GM21367 (cell line): ENCODE data around the gene DDAH2.

Source experiments
- ATAC-seq: cut with Tn5 transposase; IDR thresholded peaks from one replicate; pipeline ENCODE4 v1.9.1; 2021; ENCODE audit not compliant: unreplicated experiment

DDAH2 gene

DNA sequence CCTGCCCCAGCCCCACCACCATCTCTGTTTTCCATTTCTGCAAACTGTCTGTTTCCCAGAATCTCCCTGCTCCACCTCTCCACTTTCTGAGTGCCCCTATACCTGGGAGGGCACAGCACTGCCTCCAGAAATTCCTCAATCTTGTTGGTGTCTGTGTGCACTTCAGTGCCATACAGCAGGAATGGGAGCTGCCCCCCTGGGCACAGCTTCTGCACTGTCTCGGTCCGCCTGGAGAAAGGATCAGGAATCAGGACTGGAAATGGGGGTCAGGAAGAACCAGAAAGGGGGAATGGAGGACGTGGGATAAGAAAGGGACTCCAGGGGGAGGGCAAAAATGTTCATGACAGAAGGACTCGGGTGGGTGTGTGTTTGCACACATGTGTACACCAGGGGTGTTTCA is 4.6 kb upstream of the DDAH2 start:
- no peak for ATAC-seq

DNA sequence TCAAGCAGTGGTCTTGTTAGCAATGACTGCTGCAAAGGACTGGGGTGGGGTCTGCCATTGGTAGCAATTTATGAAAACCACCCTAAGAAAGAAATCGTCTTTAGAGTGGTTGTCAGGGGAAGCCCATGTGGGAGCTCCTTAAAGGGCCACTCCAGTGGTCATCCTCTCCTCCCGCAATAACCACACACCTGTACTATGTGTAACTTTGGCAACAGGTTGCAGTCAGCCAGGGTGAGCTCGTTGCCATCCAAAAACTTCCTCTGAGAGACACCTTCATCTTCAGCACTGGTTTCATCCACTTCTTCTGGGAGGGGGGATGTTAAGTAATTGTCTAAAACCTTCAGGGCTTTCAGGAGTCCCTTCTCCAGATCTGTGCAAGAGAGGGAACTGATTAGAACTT is 2.9 kb upstream of the DDAH2 start:
- ATAC-seq: no peak

DNA sequence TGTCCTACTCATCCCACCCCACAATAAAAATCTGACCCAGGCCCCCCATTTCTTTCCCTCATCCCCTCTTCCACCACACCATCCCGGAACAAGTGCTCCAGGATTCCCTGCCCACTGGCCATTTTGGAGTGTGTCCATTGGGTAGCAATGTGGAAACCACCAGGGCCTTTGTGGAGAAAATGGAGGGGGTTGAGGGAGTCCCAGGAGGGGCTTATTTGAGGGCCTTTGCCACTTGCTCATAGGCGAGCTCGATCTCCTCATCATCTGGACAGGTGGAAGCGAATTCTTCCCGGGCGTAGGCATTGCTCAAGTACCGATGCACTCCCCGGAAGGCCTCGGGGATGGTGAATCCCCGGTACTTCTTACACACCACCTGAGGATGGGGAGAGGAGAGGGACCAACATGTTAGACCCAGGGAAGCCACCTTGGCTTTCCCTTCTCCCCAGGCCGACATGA is 1.6 kb upstream of the DDAH2 start:
- ATAC-seq: no peak

DNA sequence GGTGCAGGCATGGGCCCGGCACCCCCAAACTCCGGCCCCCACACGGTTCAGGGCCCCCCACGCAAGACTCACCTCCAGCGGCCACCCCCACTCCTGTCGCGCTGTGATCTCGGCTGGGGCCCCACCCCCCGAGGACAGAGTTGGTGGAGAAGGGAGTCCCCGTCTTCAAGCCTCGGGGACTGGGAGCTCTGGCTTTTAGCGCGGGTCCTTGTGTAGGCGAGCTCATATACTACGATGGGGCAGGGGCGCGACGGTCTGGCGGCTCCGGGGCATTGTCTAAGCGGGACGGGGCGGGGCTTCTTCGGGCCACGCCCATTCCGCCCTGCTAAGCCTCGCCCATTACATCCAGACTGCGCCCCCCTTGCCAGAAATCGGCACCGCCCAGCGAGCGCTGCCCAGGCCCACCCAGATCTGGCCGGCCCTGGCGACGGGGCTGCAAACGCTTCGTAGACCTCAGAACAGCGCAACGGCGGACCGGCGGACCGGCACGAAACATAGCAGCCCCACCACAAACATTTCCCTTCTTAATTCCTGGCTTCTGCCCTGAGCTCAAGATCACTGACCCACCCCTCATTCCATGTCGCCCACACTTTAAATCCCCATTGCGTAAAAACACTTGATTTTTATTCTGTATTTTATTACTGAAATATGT is 1.0 kb upstream of the DDAH2 start:
- peak; percentile 15 for ATAC-seq

DNA sequence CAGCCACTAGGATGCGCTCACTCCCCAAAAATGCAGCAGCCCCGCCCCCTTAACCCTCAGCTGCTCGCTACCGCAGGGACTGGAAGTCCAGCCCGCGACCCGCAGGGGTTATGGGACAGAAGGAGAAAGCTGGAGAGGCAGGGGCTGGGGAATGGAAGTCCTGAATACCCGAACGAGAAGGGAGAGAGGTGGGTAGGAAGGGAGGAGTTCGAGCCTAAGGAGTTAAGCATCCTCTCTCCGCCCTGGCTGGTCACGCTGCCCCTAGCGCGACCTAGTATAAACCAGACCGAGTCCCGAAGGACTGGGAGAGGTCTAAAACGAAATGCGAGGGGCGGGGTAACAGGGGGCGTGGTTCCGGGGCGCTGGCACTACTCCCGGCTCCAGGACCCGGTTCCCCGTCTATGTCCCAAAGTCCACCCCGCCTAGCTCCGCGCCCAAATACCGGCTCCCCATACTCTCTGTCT is 448 bp upstream of the DDAH2 start:
- ATAC-seq: peak; percentile 38

DNA sequence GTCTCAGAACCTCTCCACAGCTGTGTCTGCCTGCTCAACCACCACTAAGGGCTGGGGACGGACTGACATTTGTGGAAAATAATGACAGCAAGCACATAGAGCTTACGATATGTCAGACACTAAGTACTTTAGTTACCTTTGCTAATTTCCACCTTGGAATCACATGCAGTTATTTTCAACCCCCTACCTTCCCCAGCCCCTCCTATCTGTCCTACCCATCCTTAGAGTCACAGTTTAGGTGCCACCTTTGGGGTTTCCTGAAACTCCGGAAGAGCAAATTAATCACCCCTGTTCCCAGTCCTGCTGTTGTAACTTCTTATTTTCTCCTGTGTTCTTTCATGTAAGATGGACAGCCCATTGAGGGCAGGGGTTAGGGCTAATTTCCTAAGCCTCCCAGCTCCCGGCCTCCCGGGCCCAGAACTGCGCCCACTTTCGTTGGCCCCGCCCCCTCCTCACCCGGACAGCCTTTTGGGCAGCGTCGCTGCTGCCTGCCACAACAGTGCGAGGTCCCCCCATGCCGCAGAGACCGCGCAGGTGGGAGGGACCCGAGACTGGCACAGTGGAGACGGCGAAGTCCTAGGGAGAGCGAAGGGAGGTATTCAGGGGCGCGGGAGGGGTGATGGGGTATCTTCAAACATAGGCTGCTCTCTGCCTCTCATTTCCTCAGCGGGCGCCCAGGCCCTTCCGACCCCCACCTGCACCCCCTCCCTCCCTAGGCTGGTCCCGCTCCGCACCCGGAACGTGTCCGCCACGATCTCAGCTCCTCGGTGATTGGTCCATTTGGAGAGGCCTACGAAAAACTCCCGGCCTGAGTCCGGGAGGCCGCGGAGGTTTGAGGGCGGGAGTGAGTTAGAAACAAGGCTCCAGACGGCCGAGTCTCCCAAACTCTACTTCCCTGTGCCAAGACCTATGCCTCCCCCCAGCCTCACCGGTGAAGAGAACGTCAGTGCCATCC is 1.1 kb downstream of the DDAH2 start:
- ATAC-seq: no peak

DNA sequence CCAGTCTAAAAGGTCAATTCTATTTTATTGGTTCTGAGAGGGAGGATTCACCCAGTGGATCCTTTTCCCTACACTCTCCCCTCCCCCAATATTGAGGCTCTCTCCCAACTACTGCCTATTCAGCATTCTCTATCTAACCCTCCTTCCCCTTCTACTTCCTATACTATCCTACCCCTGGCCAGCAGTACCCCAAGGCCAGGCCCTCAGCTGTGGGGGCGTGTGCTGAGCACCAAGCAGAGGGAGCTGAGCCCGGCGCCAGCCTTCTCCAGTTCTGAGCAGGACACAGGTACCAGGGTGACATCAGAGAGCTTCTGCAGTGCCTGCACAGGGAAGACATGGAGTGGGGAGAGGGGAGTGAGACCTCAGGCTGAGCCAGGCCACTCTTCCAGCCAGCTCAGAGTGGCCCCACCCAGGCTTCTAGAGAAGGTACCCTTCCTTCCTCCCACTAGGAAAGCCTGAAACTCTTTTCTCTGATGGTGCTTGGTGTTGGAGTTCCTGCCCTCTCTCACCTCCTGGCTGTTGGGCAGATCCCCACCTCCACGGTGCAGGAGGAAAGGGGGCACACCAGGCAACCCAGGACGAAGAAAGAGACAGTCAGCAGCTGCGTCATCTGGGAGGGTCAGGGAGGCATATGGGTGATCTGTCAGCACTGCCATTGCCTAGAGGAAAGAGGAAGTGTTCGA is 1.9 kb downstream of the DDAH2 start:
- ATAC-seq: no peak

DNA sequence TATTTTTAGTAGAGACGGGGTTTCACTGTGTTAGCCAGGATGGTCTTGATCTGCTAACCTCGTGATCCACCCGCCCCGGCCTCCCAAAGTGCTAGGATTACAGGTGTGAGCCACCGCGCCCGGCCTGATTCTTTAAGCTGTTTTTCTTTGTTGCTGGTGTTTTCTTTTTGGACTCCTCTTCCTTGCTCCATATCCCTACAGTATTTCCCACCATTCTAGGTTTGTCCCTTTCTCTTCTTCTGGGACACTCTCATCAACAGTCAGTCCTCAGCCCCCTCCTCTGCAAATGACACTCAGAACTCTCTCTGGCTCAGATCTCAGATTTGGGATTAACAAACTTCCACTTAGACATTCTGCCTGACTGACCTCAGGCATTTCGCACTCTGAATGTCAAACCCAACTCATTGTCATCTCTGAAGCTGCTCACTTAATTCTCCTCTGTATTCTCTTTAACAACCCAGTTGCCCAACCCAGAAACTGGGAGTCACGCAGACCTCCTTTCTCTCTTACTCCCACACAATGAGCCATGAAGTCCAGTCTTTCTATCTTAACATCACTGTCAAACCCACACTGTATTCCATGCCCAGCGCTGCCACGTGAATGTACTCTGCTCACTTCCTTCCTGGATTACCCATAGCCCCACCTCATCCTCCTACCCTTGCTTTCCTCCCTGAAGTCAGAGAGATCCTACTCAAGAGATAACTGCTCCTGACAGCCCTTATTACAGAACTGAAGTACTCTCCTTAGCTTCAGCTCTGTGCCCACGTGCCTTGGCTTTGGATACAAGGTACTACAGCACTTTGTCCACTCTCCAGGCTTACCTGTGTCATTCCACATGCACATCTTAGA is 3.4 kb downstream of the DDAH2 start:
- no peak for ATAC-seq

DNA sequence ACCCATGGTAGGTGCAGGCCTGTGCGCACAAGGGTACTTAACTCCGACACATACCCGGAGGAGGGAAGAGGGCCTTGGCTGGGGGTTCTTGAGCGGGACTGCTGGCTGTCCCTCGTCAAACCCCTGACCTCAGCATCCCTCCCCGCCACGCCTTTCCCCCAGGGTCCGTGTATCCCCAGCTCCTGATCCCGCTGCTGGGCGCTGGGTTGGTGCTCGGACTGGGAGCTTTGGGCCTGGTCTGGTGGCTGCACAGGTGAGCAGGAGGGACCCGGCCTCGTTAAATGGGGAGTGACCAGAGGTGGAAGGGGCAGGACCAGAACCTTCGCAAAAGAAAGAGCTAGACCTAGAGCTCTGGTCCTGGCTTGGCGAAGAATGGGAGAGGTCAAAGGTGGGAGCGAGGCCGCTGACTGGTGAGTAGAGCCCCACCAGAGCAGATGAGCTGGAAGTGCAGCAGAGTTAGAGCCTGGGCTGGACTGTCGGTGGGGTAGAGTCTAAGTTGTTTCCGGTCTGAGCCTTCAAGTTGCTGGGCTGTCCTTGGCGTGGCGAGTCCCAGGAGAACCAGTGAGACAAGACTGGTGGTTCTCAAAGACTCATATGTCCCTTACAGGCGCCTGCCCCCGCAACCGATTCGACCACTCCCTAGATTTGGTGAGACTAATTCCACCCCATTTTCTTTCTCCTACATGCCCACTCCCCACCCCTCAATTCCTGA is 5.0 kb downstream of the DDAH2 start:
- ATAC-seq: no peak

DNA sequence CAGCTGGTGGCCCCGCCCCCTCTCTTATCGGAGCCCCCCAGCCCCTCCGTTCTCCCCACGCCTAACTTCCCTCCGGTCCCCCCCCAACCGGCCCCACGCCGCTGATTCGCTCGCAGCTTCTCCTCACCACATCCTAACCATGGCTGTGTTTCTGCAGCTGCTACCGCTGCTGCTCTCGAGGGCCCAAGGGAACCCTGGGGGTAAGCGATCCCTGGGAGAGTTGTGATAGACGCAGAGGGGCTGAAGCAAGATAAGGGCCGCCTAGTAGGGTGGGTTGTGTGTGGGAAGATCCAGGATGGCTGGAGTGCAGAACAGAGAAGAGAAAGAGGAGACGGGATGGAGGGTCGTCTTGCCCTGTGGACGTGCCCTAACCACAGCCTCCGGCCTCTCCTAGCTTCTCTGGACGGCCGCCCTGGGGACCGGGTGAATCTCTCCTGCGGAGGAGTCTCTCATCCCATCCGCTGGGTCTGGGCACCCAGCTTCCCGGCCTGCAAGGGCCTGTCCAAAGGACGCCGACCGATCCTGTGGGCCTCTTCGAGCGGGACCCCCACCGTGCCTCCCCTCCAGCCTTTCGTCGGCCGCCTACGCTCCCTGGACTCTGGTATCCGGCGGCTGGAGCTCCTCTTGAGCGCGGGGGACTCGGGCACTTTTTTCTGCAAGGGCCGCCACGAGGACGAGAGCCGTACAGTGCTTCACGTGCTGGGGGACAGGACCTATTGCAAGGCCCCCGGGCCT is 5.7 kb downstream of the DDAH2 start, which contains the start of gene MPIG6B:
Gene MPIG6B (plus strand): TSS at position 129 of the 735 bp plus-strand sequence. CDS start 11 bp downstream, at position 140.
- ATAC-seq: no peak

DNA sequence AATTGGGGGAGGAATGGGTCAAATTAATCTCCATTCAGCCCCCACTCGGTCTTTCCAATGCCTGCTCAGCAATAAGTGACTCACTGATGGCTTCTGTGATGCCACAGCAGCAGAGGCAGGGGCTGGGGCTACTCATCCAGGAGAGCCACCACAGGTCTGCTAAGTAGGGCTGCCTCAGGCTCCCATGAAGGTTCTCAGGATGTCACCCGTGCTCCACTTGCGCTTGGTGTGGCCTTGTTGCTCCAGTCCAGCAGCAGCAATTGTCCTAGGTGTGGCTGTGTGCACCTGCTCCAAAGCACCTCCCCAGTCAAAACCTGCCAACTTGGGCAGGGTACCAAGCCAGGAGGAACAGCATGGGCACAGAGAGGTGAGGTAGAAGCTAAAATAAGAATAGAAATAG is 6.9 kb downstream of the DDAH2 start:
- ATAC-seq: no peak

DNA sequence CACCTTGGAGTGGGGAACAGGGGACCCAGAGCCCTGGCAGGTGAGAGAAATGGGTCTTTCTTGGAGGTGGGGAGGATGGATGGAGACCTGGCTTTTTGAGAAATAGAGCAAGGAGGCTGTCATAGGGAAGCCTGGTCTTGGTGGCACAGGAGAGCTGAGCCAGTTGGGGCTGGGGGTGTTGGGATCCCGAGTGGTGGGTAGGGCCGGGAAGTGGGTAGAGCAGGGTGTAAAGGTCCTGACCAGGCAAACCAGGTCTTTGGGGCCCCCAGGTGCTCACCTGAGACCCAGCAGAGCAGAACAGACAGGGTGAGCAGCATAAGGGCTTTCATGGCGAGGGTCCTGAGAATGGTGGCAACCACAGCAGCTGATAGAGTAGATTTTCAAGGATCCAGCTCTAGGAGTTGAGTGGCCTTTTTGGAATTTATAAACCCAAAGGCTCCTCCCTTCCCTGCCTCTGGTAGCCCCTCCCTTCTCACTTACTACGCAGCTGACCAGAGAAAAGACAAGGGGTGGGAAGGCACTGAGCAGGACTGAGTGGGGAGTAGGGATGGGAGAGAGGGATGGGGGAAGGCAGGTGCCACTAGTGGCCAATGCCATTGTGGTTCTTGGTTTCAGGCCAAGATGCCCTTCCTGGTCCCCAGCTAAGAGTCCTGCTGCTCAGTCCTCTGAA is 7.6 kb downstream of the DDAH2 start, which contains the start of gene LY6G6C:
Gene LY6G6C (minus strand): TSS at position 396 of the 670 bp plus-strand sequence. CDS start 67 bp downstream, at position 329.
- no peak for ATAC-seq

DNA sequence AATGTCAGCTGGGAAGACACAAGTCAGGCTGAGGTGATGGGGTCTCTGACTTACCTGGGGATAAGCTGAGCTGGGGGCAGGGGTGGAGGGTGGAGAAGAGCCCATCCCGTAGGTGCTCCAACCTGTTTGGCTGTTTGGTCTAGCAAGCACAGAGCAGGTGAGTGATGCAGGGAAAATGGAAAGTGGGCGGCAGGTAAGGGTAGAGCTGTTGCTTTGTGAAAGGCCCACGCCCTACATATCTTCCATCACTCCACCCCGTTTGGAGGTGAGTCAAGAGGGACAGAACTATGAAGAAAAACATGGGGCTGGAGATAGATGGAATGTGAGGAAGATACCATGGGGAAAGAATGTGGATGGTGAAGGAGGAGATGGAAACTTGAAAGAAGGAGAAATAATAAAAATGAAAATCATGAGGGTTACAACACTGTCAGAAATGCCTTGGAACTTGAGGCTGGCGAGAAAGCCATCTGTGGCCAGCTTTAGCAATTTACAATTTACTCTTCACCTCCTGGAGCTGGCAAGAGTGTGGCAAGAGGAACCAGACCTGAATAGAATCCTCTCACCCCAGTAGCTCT is 8.8 kb downstream of the DDAH2 start:
- ATAC-seq: no peak

DNA sequence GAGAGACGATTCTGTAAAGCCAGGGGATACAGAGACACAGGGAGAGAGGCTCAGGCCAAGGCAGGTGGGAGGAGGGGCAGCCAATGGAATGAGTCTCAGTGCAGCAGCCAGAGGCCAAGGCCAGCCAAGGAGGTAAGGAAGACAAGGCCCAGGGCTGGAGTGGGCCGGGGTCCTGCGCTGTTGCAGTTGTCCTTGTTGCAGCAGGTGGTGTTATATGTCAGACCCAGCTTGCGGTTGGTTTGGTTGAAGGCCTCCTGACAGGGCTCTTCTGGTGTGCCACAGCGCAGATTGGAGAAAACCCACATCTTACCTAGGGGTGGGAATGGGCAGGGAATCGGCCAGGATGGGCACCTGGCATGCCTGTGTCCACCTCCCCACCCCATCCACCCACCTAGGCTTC is 10.1 kb downstream of the DDAH2 start:
- no peak for ATAC-seq

DNA sequence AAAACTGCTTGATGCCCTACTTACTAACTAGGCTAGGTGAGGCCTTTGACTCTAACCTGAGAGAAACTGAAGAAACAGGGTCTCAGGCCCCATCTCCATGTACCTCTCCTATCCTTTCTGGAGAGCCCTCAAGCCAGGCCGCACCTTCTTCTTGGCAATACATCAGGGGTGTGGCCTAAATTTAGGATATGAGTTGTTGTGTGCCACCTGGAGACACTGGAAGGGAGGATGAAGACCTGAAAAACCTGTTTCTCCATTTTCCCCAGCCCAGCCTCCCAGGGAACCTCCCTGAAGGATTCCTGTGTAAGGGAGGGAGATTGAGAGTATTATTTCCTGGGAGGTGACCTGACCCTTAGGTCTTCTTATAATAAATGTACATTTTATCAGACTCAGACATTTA is 10.8 kb downstream of the DDAH2 start:
- no peak for ATAC-seq

DNA sequence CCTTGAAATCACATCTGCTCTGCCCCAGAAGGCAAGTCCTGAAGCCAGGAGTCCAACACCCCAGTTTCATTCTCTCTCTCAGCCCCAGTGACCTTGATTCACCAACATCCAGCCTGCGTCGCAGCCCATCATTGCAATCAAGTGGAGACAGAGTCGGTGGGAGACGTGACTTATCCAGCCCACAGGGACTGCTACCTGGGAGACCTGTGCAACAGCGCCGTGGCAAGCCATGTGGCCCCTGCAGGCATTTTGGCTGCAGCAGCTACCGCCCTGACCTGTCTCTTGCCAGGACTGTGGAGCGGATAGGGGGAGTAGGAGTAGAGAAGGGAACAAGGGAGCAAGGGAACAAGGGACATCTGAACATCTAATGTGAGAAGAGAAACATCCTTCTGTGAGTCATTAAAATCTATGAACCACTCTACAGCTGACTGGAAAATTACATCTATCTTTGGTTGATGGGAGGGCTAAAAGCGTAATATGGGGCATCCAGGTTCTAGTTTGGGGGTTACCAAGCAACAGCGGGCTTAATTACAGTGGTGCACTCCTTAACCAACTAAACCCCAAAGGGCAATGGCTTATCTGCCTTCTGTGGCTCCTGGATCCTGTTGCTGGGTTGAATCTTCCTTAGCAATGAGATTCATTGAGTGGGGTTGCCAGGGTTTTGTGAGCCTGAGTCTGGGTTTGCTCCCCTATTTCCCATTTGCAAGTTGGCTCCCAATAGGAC is 11.4 kb downstream of the DDAH2 start:
- ATAC-seq: no peak
